Hepatocyte (in vitro differentiated cells): ENCODE data around the gene HSD17B3. TPM values are rescaled to one million over a fixed set of nuclear protein-coding genes. Genes with fewer than 3 reads are reported as not detected.

Experiments used
- DNase-seq: peaks from one replicate; pipeline ENCODE4 v3.0.0-alpha.2; 2016; ENCODE audit warnings: low spot score
- H2AFZ ChIP-seq: fragments of 200-600 bp; sonication (generic); 2 replicates; pipeline ENCODE4 v1.6.0; 2016; ENCODE audit warnings: antibody characterized with exemption, mild to moderate bottlenecking
- H3K27ac ChIP-seq: fragments of 200-600 bp; sonication (generic); 2 replicates; pipeline ENCODE4 v1.5.1; 2016; ENCODE audit warnings: mild to moderate bottlenecking
- H3K27me3 ChIP-seq: fragments of 200-600 bp; sonication (generic); 2 replicates; pipeline ENCODE4 v1.6.1; 2016
- H3K36me3 ChIP-seq: fragments of 200-600 bp; sonication (generic); replicated peaks from 2 replicates; pipeline ENCODE4 v1.5.1; 2016; ENCODE audit warnings: low read depth; ENCODE audit not compliant: insufficient read depth
- H3K4me1 ChIP-seq: fragments of 200-600 bp; sonication (generic); 2 replicates; pipeline ENCODE4 v1.5.1; 2016; ENCODE audit warnings: mild to moderate bottlenecking, moderate library complexity; ENCODE audit not compliant: insufficient read depth
- H3K4me2 ChIP-seq: fragments of 200-600 bp; sonication (generic); 2 replicates; pipeline ENCODE4 v1.6.0; 2016
- H3K4me3 ChIP-seq: fragments of 200-600 bp; sonication (generic); 2 replicates; pipeline ENCODE4 v1.5.1; 2016; ENCODE audit warnings: mild to moderate bottlenecking
- H3K79me2 ChIP-seq: fragments of 200-600 bp; sonication (generic); 2 replicates; pipeline ENCODE4 v1.6.0; 2017; ENCODE audit warnings: mild to moderate bottlenecking
- H3K9me2 ChIP-seq: fragments of 200-600 bp; sonication (generic); replicated peaks from 2 replicates; pipeline ENCODE4 v1.6.0; 2017; ENCODE audit warnings: mild to moderate bottlenecking; ENCODE audit not compliant: insufficient read depth
- H3K9me3 ChIP-seq: fragments of 200-600 bp; sonication (generic); 2 replicates; pipeline ENCODE4 v1.5.1; 2016; ENCODE audit warnings: low read depth, mild to moderate bottlenecking
- H4K20me1 ChIP-seq: fragments of 200-600 bp; sonication (generic); 2 replicates; pipeline ENCODE4 v1.6.0; 2016; ENCODE audit warnings: mild to moderate bottlenecking; ENCODE audit not compliant: insufficient read depth, poor library complexity, severe bottlenecking
- EZH2 ChIP-seq: fragments of 200-600 bp; sonication (generic); IDR thresholded peaks from 2 replicates; pipeline ENCODE4 v1.6.1; 2016; ENCODE audit warnings: antibody characterized with exemption, mild to moderate bottlenecking, borderline replicate concordance
- EZH2phosphoT487 ChIP-seq: fragments of 200-600 bp; sonication (generic); IDR thresholded peaks from one replicate; pipeline ENCODE4 v1.6.1; 2018; ENCODE audit warnings: antibody characterized with exemption, mild to moderate bottlenecking, low read depth, moderate library complexity; ENCODE audit not compliant: unreplicated experiment, severe bottlenecking
- WGBS: methylation state at CpG from one replicate; pipeline ENCODE4 v1.1.6; 2016; ENCODE audit warnings: low lambda C conversion rate; ENCODE audit errors: missing lambda C conversion rate; 5-methylcytosine and 5-hydroxymethylcytosine counted together
- polyA plus RNA-seq: library from polyadenylated mRNA; unstranded; fragments of >200 nt; fragmentation: Nextera tagmentation; extraction: Ambion mirVana; gene quantifications from 2 replicates; pipeline ENCODE4 v1.2.1, GENCODE V29; 2016
- total RNA-seq: library from RNA; depleted of rRNA; stranded (reverse); fragments of >200 nt; gene quantifications from 2 replicates; pipeline ENCODE4 v1.2.3, GENCODE V29; 2014
- TF ChIP-seq, protein P1 (sequence below): fragments of 200-600 bp; sonication (generic); IDR thresholded peaks from 2 replicates; pipeline ENCODE4 v1.5.1; 2016; ENCODE audit warnings: antibody characterized with exemption, mild to moderate bottlenecking; ENCODE audit not compliant: poor library complexity

Gene HSD17B3
- total and polyA plus RNA-seq, 2 experiments from 2014 or later: 0.67 to 0.74 TPM

- Histone ChIP-seq H3K27ac (peak overlapping the region; percentile 64), H3K36me3 (no peaks in the 10 kb centered on the region), H3K9me2 (no peaks in the 10 kb centered on the region), H2AFZ (no peak overlapping the region), H3K79me2 (no peaks in the 10 kb centered on the region), H3K4me3 (no peak overlapping the region), H3K4me2 (no peak overlapping the region), H4K20me1 (no peaks in the 10 kb centered on the region), H3K9me3 (no peaks in the 10 kb centered on the region), H3K4me1 (peaks cover 4% of the 10 kb centered on the region), H3K27me3 (no peaks in the 10 kb centered on the region)
- peak; percentile 47 for DNase-seq
- TF ChIP-seq EZH2phosphoT487: no peak
- TF ChIP-seq EZH2: no peak
- TF ChIP-seq, protein P1, sequence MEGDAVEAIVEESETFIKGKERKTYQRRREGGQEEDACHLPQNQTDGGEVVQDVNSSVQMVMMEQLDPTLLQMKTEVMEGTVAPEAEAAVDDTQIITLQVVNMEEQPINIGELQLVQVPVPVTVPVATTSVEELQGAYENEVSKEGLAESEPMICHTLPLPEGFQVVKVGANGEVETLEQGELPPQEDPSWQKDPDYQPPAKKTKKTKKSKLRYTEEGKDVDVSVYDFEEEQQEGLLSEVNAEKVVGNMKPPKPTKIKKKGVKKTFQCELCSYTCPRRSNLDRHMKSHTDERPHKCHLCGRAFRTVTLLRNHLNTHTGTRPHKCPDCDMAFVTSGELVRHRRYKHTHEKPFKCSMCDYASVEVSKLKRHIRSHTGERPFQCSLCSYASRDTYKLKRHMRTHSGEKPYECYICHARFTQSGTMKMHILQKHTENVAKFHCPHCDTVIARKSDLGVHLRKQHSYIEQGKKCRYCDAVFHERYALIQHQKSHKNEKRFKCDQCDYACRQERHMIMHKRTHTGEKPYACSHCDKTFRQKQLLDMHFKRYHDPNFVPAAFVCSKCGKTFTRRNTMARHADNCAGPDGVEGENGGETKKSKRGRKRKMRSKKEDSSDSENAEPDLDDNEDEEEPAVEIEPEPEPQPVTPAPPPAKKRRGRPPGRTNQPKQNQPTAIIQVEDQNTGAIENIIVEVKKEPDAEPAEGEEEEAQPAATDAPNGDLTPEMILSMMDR: no peak
- 47% methylated on average over 18 of the region's 18 CpGs for WGBS
Measured at GRCh38 chr9:96203867-96204501, 98.0 kb downstream of the HSD17B3 start.

GRCh38 chr9:96202971-96203780, 98.8 kb downstream of the HSD17B3 start:
- Histone ChIP-seq H3K36me3 (no peaks in the 10 kb centered on the region), H3K4me2 (no peak overlapping the region), H3K9me3 (no peaks in the 10 kb centered on the region), H3K4me1 (peaks cover 4% of the 10 kb centered on the region), H3K27ac (peak overlapping the region; percentile 59), H4K20me1 (no peaks in the 10 kb centered on the region), H3K9me2 (no peaks in the 10 kb centered on the region), H3K4me3 (no peak overlapping the region), H2AFZ (no peak overlapping the region), H3K27me3 (no peaks in the 10 kb centered on the region), H3K79me2 (no peaks in the 10 kb centered on the region)
- TF ChIP-seq EZH2 (no peak), EZH2phosphoT487 (no peak)
- TF ChIP-seq, protein P1: no peak
- no peak for DNase-seq
- WGBS: 93% methylated on average over 13 of the region's 13 CpGs

DNA sequence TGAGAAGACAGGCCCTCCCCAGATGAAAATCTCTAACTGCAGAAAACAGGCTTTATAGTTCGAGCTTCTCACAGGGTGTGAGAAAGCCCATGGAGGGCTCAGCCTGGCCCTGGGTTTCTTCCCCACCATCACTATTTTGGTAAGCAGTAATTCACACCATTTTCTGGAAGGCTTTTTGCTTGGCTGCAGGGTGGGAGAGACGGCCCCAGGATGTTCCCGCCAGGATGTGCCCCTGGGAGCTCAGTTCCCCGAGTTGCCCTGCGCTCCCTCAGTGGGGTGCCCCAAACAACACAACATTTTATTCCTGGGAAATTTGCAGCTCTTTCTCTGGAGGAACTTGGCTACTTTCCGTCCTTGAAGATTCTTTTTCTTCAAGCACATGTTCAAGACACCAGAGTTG, 100.8 kb downstream of the HSD17B3 start:
- Histone ChIP-seq H3K9me2 (no peaks in the 10 kb centered on the region), H3K27me3 (no peaks in the 10 kb centered on the region), H3K9me3 (no peaks in the 10 kb centered on the region), H3K4me3 (no peak overlapping the region), H2AFZ (no peak overlapping the region), H4K20me1 (no peaks in the 10 kb centered on the region), H3K79me2 (no peaks in the 10 kb centered on the region), H3K27ac (no peak overlapping the region), H3K36me3 (no peaks in the 10 kb centered on the region), H3K4me2 (no peak overlapping the region), H3K4me1 (peaks cover 4% of the 10 kb centered on the region)
- 85% methylated on average over 6 of the region's 6 CpGs for WGBS
- TF ChIP-seq, protein P1: no peak
- DNase-seq: no peak
